Activated naive CD4-positive, alpha-beta T cell treated with anti-CD3 and anti-CD28 coated beads, Interleukin-2, amount 10 ng/mL, durations not matched to agents 5 hours and 36 hours (primary cell): ENCODE results near the gene ZNF266. TPM values are rescaled to one million over a fixed set of nuclear protein-coding genes. Genes with fewer than 3 reads are reported as not detected.

Experiments used
- total RNA-seq, 2 experiments: library from RNA; stranded (reverse); gene quantifications; one replicate each; pipeline ENCODE4 v1.2.3, GENCODE V29; 2021

Gene ZNF266
- total RNA-seq = 10 to 100 TPM; 34.7 to 38.0 TPM

DNA sequence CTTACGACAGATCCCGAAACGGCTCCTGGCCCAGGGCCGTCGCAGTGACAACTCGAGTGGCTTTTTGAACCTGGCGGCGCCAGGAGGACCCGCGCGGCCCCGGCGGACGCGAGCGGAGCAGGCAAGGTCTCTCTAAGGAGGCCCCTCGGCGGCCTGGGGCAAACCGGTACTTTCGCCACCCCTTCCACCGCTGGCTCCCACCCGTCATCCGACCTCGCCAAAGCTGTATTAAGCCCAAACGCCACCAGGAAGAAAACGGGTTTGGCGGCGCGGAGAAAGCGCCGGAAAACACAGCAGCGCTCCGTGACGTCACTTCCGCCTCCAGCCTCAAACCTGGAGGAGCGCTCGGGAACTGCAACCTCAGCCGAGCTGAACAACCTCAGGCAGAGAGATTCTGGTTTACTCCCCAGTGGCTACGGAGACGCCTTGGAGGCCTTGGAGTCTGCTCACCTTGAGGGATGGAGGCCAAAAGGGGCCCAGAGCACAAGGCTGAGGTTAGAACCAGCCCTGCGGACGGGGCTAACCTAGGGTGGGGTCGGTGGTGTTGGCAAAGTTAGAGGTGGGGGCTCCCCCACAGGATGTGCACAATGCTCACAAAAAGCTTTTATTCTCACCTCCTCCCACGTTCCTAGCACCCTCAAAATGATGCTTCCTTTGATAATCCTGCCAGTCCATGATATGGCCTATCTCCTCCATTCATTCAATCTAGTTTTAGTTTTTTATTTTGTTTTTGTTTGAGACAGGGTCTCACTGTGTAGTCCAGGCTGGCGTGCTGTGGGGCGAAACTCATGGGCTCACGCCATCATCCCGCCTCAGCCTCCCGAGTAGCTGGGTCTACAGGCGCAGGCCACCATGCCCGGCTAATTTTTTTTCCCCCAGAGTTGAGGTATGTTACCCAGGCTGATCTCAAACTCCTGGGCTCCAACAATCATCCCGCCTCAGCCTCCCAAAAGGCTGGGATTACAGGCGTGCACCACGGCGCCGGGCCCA is at the start of gene ZNF266:
Gene ZNF266 (minus strand): TSS at position 295 of the 990 bp plus-strand sequence. CDS start 15,484 bp downstream, outside the sequence.

DNA sequence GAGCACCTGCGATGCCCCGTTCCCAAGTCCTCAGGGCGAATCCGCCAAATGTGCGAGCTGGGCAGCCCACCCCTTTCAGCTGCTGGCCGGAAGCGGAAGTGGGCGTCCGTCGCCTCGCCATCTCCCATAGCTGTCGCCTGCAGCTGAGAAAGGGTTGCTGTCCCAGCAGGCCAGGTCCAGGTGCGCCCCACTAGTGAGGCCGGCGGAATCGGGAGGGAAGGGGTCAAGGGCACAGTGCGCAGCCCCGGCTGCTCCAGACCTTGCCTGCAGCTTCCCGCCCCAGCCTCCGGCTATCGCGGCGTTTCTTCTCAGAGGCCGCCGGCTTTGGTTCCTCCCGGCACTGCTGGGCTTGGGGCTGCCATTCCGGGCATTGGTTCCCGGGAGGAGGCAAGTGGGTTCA is 72.5 kb downstream of the ZNF266 start, which contains the start of gene ZNF177:
Gene ZNF177 (plus strand): TSS at position 109 of the 400 bp plus-strand sequence. CDS start 15,299 bp downstream, outside the sequence.

Other genes starting within 250 kb of the ZNF266 start
- gene OR7D4, start 216.0 kb downstream of the ZNF266 start, total RNA-seq = not detected
- gene OR7E24, start 184.6 kb downstream of the ZNF266 start, total RNA-seq = not detected
- 10 to 100 TPM in 1 of 2 experiments, 1 to 10 TPM in 1; 9.4 to 10.1 TPM for gene ZNF699, start 125.7 kb downstream of the ZNF266 start, total RNA-seq
- gene ZNF559, start 111.4 kb downstream of the ZNF266 start, total RNA-seq = 10 to 100 TPM; 15.3 to 20.1 TPM
- gene ZNF177, start 72.6 kb downstream of the ZNF266 start, total RNA-seq = under 1 TPM; 0.45 to 0.75 TPM
- gene ZNF560, start 63.0 kb upstream of the ZNF266 start, total RNA-seq = not detected
- gene ZNF426, start 103.1 kb upstream of the ZNF266 start, total RNA-seq = 10 to 100 TPM; 15.5 to 16.5 TPM
- 10 to 100 TPM; 52.5 to 57.5 TPM for gene ZNF121, start 148.9 kb upstream of the ZNF266 start, total RNA-seq
- gene ZNF561, start 185.7 kb upstream of the ZNF266 start, total RNA-seq = 10 to 100 TPM; 30.2 to 32.4 TPM
- 10 to 100 TPM; 16.1 to 17.0 TPM for gene ZNF562, start 239.5 kb upstream of the ZNF266 start, total RNA-seq